CMK (cell line): Measurements from ENCODE around the gene THAP2.

Source experiments
- DNase-seq: peaks from one replicate; pipeline ENCODE4 v3.0.0-alpha.2; 2010; ENCODE audit warnings: low read depth

The THAP2 gene

DNA sequence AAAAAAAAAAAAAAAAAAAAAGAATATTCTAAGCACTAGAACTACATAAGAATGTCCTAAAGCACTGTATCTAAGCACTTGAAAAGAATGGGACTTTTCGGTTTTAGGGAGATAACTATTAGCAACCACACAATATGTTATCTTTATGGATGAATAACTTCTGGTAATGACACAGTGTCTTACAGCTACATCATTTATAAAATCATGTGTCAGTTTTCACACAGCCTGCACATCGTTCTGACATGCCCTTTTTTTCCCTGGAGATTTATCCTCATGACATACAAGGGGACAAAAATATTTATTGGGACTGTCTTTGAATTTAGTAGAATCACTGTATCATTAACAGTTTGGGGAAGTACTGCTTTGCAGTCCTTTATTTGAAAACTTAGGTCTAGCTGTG lies 39.1 kb downstream of the THAP2 start:
- no peak for DNase-seq

- DNase-seq: no peak
Observed at GRCh38 chr12:71704920-71705319, 40.8 kb downstream of the THAP2 start.

DNA sequence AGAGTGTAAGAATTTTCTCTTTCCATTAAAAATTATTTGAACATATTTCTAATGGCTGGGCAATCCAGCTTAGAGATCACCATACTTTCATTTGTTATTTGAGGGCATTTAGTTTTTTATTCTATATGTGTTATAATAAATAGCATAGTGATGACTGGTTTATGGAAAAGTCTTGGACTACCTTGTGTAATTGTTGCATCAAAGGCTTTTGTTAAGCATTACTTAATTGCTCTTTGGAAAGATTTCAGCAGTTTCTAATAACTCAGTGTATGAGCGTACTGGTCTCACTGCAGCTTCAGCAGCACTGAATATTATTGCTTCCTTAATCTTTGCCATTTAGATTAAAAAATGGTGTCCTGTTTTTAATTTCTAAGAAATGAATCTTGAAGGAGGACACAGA lies 44.6 kb downstream of the THAP2 start:
- DNase-seq: no peak

GRCh38 chr12:71710276-71711125 lies 46.4 kb downstream of the THAP2 start:
- DNase-seq: no peak

GRCh38 chr12:71718611-71719010 lies 54.5 kb downstream of the THAP2 start:
- no peak for DNase-seq

- no peak for DNase-seq
Observed at GRCh38 chr12:71719647-71720370, 55.7 kb downstream of the THAP2 start.

GRCh38 chr12:71721783-71722505 lies 57.8 kb downstream of the THAP2 start:
- DNase-seq: no peak

GRCh38 chr12:71725011-71725410 lies 60.9 kb downstream of the THAP2 start:
- DNase-seq: no peak

- no peak for DNase-seq
Observed at GRCh38 chr12:71726548-71726947, 62.4 kb downstream of the THAP2 start.

- no peak for DNase-seq
Observed at GRCh38 chr12:71727958-71728357, 63.9 kb downstream of the THAP2 start.
